GM19468 (cell line): ENCODE results near the gene TIMM10B.

Experiments used
- ATAC-seq: cut with Tn5 transposase; IDR thresholded peaks from one replicate; pipeline ENCODE4 v1.9.1; 2021; ENCODE audit warnings: mild to moderate bottlenecking, moderate library complexity, moderate number of reproducible peaks; ENCODE audit not compliant: unreplicated experiment; ENCODE audit errors: extremely low read depth

Gene TIMM10B

DNA sequence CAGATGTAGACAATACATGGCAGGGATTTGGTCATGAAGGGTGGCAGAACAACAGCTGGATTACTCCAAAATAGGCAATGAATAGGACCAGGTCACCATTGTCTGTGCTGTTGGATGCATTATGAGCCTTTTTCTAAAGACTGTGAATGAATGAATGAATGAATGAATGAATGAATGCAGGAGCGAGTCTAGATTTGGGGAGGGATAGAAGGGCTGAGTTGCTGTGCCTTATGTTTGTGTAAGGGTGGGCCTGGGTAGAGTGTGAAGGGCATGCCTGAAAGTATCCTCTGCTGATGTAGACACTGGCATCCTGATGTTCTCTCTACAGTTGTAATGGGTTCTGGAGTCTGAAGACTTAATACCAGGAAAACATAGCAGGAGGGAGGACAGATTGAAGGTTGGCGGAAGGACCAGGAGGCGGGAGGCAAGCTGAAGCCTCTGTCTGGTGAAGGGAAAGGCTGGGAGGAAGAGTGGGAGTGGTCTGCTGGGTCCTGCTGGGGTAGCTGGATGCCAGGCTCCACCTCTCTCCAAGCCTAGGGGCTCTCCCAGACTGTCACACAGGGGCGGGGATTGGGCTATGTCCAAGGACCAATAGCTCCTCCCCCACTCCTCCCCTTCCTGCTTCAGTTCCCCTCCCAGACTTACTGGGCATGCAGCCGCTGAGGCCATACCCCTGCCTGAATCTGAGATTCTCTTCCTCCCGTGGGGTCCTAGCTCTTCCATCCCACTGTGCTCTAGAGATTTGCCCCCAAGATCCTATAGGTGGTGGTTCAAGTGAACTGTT lies 12.4 kb upstream of the TIMM10B start:
- ATAC-seq = no peak

DNA sequence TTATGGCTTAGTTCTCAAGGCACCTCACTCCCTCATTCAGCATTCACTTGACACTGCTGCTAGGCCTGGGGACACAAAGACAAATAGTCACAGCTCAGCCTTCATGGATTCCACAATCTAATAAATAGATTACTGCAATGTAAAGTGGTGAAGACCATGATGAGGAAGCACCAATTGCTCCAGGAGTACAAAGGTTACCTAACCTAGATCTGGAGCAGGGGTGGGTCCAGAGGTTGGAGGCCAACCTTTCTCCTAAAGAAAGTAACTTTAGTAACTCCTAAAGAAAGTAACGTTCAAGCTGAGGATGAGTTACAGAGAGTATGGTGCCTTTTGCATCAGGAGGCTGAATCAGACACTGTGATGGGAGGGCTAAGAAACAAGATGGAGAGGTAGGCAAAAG lies 11.7 kb upstream of the TIMM10B start:
- ATAC-seq = no peak

DNA sequence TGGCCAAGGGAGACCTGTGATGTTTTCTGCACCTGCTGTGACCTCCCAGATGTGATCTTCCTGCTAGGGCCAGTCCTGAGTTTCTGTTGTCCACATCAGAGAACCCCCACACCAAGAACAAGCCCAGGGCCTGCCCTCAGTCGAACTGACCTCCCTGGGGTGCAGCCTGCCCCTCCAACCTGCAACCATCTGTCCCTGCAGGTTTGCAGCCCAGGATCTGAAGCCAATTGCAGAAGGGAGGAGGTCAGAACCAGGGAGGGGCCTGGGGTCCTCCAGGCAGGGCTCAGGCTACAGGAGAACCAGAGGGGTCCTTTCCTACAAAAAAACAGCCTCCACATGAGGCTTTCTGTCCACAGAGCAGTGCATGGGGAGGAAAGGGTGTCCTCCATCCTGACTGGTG lies 8.4 kb upstream of the TIMM10B start:
- ATAC-seq = no peak

DNA sequence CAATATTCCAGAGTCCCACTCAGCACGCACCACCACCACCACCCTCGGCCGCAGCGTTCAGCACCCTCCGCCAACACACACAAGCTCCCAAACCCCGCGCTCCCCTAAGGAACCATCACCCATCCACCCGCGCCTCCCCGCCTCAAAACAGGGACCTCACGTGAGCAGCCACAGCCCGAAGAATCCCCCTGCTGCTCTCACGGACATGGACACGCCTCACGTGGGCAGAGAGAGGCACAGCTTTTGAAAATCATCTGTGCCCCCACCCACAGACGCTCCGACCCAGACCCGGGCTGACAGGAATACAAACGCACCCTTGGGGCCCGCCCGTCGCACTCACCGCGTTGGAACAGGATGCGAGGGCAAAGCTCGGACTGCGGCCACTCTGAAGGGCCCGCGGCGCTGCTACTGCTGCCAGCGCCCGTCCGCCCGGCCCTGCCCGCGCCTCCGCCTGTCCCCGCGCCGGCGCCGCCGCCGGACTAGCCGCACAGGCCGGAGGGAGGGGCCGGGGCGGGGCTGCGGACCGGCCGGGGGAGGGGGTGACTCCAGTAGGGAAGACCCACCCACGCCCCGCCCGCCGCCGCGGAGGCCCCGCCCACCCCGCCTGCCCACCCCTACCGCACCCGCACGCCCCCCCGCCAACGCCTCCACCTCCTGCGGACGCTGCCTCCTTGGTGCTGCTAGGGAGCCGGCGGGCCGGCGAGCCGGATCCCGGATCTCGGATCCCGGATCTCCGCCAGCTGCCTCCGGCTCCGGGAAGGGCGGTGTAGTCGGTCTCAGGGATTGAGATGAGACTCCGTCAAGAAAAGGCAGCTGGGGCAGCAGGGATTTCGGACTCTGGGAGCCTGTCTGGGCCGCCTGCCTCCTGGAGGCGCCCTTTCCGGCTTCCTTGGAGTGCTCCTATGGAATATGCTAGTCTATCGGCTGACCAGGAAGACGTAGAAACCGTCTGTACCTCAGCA lies 7.6 kb upstream of the TIMM10B start, which contains the start of gene TRIM3:
TSS of gene TRIM3 (minus strand) at position 491 of the 962 bp plus-strand sequence. CDS start 8,246 bp downstream, outside the sequence.
- no peak for ATAC-seq

DNA sequence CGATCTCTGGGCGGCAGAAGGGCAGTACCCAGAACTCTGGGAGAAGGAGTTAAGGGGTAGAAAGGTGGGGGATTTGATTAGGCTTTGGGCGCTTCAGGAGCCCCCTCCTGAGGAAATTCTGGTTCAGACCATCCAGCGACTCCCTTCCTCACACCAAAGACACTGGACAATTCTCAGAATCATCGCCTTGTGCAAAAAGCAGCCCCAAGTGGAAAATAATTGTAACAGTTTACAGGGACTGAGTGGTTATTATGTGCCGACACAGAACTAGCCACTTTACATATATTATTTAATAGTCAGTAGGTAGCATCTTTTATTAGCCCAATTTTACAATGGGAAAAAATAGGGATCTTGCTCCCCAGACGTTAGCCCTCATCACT lies 6.9 kb upstream of the TIMM10B start:
- ATAC-seq = no peak

DNA sequence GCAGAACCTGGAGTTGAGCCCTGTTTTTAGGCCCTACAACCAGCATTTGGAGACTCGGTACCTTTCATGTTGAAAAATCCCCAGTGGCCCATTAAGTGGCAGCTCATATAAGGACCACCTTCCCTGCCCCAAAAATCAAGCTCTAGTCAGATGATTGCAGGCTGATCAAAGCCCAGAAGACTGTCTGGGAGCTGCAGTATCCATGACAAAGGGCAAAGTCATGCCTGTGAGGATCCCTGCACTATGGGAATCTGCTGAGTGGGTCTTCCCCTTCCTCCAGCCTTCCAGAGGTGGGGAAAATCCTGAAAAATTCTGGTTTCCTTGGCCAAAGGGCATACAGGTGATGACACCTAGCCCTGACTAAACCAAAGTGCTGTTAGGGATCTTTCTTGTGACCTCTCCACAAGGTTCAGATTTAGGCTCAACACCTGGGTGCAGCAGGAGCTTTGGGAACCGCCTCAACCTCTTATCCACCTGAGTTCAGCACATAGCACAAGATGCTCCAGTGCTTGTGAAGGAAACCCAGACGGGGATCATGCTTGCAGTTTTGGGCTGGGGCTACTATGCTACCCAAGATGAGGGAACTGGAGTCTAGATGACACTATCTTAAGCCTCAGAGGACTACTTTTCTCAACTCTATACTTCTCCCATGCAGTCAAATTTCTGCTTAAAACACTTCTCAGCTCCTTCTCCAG lies 6.3 kb upstream of the TIMM10B start:
- ATAC-seq = no peak

DNA sequence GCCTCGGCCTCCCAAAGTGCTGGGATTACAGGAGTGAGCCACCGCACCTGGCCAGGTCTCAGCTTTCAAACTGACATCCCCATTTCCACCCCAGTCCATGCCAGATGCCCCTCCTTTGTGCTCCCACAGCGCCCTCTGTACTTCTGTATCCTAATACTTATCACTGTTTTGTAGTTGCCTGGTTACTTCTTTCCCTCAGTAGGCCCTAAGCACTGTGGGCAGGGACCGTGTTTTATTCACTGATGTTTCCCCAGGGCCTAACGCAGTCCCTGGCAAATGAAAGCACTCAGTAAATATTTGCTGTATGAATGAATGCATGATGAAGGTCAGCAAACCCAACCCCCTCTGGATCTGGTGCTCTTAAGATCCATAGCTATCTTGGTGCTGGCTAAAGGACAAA lies 5.4 kb upstream of the TIMM10B start:
- ATAC-seq = no peak

DNA sequence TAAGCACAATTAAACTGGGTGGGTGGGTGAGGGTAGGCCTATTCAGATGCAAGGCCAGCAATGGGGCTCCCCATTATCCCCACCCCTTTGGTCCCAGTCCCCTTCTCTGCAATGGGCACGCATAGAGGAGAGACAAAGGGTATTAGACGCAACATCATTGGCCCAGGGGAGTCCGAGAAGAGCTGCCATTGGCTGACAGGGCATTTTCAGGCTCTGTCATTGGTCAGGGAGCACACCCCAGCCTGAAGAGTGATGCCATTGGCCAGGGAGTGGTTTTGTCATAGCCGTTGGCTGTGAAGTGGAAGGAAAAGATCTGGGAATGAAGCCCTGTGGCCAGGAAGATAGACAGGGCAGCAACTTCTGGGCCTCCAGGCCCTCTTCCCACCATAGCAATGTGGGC lies 4.7 kb upstream of the TIMM10B start:
- ATAC-seq = no peak

DNA sequence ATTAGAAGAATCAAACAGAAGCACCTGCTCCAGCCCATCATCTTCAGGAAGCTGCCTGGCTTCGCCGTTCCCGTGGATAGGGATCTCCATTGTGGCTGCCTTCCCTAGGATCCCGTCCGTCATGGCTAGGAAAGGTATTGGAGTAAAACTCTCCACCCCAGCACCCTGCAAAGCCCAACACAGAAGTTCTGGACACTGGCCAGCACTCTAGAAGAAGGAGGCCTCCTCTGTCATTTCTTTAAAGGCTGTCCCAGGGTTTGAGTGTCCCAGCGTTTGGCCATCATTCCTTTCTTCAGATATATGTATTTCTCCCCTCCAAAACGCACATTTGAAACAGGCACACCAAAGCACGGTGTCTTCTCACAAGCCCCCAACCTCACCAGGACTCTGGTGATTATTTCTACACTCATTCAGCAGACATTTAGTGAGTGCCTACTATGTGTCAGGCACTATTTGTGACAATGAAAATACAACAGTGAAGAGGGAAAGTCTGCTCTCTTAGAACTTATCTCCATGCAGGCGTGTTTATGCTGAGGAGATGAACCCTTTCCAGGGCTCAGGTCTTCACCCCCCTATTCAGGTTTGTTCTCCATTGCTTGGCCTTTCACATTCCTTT lies 894 bp upstream of the TIMM10B start:
- ATAC-seq = no peak

DNA sequence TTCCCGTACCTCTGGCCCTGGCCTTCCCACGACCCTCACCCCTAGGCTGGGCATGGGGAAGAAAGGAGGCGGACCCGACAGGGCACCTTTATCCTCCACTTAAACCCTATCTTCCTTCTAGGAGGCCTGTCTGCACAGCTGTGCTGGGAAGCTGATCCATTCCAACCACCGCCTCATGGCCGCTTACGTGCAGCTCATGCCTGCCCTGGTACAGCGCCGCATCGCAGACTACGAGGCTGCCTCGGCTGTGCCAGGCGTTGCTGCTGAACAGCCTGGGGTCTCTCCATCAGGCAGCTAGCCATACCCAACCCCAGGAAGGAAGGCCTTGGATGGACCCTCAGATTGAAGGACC lies 599 bp downstream of the TIMM10B start:
- no peak for ATAC-seq

DNA sequence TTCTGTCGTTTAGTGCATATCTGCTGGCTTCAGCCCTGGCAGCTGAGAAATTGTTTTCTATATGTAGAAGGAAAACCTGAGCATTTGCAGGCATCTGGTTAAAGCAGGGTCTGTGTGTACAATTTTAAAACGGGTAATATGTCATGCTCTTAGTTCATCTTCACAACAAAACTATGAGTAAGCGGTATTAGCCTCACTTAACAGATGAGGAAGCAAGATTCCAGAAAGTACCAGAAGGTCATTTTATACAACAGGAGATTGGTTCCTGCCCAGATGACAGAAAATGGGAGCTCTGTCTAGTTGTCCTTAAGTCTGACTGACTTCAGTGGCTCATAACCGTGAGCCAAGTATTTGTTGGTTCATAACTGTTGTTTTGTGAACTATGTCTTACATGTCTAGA lies 1.1 kb downstream of the TIMM10B start:
- ATAC-seq = no peak

DNA sequence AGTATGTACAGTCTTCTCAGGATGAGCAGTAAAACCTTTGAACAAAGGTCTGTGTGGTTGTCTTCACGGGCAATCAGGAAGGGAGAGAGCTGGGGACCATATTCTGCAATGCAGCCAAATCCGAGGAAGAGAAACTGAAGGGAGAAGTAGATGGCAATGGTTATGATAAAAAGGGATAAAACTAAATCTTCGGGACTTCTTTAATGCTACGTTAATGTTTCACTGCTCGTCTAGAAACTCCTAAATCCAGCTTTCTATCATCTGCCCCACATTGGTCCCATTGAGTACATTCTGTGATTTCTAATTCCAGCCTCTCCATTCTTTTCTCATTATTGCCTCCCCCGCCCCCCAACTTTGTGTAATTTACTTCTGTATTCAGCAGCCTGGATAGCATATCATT lies 1.7 kb downstream of the TIMM10B start:
- no peak for ATAC-seq

DNA sequence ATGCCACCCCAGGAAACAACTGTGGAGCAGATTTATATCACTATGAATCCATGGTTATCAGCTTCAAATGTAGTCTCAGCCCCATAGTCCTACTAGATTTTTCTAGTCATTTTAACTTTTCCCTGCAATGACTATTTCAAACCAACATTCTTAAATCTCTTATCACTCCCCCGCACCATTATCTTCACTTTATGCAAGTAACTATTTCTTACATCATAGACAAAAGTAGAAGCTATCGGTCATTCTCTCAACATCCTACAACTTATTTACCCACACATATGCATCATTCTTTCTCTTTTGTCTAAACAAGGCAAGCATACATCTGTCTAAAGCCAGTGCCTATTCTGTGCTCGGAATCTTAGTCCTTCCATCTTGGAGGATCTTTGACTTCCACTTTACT lies 4.4 kb downstream of the TIMM10B start:
- ATAC-seq = no peak

DNA sequence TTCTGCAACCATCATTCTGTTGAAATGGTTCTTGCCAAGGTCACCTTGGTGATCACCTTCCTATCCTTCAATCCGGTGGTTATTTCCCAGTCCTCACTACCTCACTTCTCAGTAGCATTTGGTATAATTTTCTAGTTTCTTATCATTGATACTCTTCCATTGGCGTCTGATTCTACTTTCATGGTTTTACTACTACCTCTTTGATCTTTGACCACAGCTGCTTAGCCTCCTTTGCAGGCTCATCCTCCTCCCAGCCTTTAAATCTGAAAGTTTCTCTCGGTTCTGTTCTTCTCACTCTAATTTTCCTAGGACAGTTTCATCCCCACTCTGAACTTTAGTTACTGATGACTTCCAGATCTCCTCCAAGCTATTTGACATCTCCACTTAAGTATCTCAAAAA lies 5.0 kb downstream of the TIMM10B start:
- ATAC-seq = no peak

DNA sequence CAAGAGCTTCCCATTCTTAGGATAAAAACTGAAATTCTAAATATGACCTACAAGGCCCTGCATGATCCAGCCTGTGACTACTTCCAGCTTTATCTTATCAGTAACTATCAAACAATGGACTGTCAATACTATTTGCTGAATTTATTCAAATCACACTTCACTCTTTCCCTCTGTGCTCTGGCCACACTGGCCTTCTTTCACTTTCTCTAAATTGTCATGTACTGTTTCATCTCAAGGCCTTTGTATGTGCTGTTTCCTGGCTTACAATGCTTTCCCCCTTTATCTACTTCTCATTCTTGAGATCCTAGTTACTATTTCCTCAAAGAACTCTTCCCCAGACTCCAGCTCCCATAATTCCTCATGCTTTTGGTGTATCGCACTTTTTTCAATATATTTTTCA lies 5.6 kb downstream of the TIMM10B start:
- no peak for ATAC-seq

DNA sequence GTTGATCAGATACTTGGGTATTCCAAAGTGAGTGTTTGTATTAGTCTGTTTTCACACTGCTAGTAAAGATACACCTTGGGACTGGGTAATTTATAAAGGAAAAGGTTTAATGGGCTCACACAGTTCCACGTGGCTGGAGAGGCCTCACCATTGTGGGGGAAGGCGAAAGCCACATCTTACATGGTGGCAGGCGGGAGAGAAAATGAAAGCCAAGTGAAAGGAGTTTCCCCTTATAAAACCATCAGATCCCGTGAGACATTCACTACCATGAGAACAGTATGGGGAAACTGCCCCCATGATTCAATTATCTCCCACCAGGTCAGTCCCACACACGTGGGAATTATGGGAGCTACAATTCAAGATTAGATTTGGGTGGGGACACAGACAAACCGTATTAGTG lies 7.0 kb downstream of the TIMM10B start:
- no peak for ATAC-seq

DNA sequence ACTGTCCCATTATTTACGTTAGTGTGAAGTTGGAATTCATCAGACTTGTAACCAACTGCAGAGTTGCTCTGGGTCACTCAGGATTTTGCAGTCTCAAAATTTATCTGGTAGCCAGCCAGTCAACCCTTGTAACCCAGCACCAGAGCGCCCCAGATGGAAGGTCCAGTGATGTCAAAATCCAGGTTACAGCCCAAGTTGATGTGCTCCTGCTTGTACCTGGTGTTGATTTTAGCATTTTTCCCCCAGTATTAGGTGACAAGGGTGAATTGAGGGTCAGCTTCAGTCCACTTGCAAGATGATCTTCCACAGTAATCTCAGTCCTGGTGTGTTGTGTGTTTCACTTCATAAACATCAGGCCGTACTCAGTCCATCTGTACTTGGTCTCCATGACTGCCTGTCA lies 7.5 kb downstream of the TIMM10B start:
- ATAC-seq = no peak

DNA sequence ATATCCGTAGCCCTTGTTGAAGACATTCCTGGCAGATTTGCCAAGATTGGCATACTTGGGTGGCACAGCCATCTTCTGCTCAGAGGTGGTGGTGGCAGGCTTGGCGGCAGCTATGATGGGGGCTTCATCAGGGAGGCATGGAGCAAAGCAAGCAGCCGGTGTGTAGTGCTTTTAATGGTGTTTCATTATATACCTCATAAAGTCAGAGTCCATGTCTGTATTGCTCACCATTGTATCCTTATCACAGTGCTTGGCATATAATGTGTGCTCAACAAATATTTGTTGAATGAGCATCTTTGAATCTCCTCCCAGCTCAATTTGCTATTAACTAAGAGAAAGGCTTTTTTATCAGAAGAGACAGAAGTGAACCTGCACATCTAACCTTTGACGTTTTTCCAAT lies 8.0 kb downstream of the TIMM10B start:
- no peak for ATAC-seq

DNA sequence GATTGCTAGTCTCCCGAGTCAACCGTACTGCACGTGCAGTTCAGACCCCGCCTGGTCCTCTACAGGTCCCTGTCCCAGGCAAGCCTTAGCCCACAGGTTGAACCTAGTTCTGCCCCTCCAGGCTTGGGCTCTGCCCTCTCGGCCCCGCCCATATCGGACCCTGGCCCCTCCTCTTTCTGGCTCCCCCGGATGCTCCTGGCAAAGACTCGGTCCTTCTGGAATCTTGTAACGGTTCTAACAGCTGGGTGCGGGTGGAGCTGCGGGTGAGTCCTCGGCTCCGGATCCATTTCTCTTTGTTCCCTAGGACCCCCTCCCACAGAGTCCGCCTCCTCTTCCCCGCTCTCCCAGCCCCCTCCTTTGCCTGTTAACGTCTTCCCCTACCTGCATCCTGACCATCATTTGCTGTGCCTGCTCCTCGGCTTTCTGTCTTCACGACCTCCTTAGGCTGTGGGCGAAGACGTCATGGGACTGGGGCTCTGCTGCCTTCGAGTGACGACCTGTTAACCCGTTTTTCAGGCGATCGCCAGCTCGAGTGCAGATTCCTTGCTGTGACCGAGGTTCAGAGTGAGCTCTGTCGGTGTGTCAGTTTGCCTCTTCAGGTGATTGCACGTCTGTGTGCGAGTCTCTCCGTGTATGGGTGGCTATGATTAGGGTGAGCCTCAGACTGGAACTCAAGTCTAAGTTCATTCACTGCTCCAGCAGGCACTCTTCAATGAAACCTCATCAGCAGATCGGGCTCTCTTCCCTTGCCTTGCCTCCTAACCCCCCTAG lies 16.0 kb downstream of the TIMM10B start, which contains the start of gene DNHD1:
TSS of gene DNHD1 (plus strand) at position 212 of the 771 bp plus-strand sequence. CDS start 936 bp downstream, outside the sequence.
- no peak for ATAC-seq

DNA sequence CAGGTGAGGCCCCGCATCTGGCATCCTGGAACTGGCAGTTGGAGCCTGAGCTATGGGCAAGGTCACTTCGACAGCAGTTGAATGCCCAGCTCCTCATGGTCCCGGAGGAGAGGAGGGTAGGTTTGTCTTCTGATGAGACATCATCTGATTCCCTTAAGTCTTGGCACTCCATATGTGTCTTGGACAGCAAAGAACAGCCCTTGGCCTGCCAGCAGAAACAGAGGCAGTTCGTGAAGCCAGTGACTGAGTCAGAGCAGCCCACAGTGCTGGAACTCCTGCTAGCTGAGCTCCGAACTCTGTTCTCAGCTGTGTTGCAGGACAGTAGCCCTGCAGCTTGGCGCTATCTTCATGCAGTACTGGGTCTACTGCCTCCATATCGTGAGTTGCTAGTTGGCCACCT lies 16.8 kb downstream of the TIMM10B start:
- no peak for ATAC-seq
